ENCODE data around the gene AVL9. TPM values are rescaled to one million over a fixed set of nuclear protein-coding genes. Genes with fewer than 3 reads are reported as not detected.

Gene AVL9
- total and polyA plus RNA-seq, 2 of the 13 experiments (the other 11 are each of a cell fraction or from before 2014, with no cell fraction given), result 29.9 to 48.0 TPM

GRCh38 chr7:32522746-32523530 is 27.6 kb downstream of the AVL9 start (continued):
- TF ChIP-seq ZNF318 (CRISPR knock-in tag; IDR thresholded peaks at IDR 0.05) (no peak), ZNF576 (CRISPR knock-in tag; IDR thresholded peaks at IDR 0.05) (no peak)

- peaks cover 2% of the 10 kb centered on the region; the same call in 1 of the 2 replicates for H4K20me1 ChIP-seq (ENCODE audit: insufficient read depth, low read length)
- H3K27me3 ChIP-seq (ENCODE audit: control insufficient read depth in 1 of 2, insufficient read depth in 2 of 2, low read length in 2 of 2), result no peaks in the 10 kb centered on the region
- in situ Hi-C loops (cut with HindIII; ENCODE audit: extremely low pct_ligation_motif_present, low pct_unique_long_range_greater_than_20kb) (no loop called here), intact Hi-C loops (cut with micrococcal nuclease; ENCODE audit: unreplicated experiment) (no loop called here)
- no peak for TF ChIP-seq PTBP1 (IDR thresholded peaks at IDR 0.05; ENCODE audit: low read depth, low read length, poor library complexity, severe bottlenecking)
- no peak for TF ChIP-seq NR2F2 (IDR thresholded peaks at IDR 0.05; ENCODE audit: borderline replicate concordance, low read depth)
- TF ChIP-seq MBD4 (IDR thresholded peaks at IDR 0.05; ENCODE audit: borderline replicate concordance, low read length), result no peak
- no peak for TF ChIP-seq ZNF251 (CRISPR knock-in tag; IDR thresholded peaks at IDR 0.05)
- no peak for TF ChIP-seq ZNF333 (CRISPR knock-in tag; IDR thresholded peaks at IDR 0.05; ENCODE audit: borderline replicate concordance)
- TF ChIP-seq ERF (CRISPR knock-in tag; IDR thresholded peaks at IDR 0.05), result no peak
- TF ChIP-seq SP1 (IDR thresholded peaks at IDR 0.05), result no peak
- no peak for TF ChIP-seq SP1 (CRISPR knock-in tag; IDR thresholded peaks at IDR 0.05)
- no peak for TF ChIP-seq FOXP4 (CRISPR knock-in tag; IDR thresholded peaks at IDR 0.05)
- H3K9ac ChIP-seq (ENCODE audit: insufficient read depth, low read depth, low read length), result no peak overlapping the region
- H3K79me2 ChIP-seq (ENCODE audit: insufficient read depth, low read length), result peaks cover 35% of the 10 kb centered on the region
- CTCF ChIA-PET (ENCODE audit: low intra/inter-chr PET ratio, low total read pairs), result no interaction called here
- ATAC-seq, result no peak
- no peak overlapping the region for H3K4me2 ChIP-seq (ENCODE audit: low read depth, low read length)
- H3K9me3 ChIP-seq (ENCODE audit: low read length), result peaks cover 14% of the 10 kb centered on the region
- DNase-seq (ENCODE audit: low spot score), result no peak
- H3K4me1 ChIP-seq (ENCODE audit: insufficient read depth, low read length), result no peaks in the 10 kb centered on the region
- H3K4me3 ChIP-seq (replicated peaks in 1 of 3; ENCODE audit: insufficient read depth in 1 of 3, low read depth in 2 of 3, low read length in 3 of 3), result no peak overlapping the region
- no peak overlapping the region for H3K27ac ChIP-seq (ENCODE audit: extremely low read length, insufficient read depth, low read length)
- no TSS peak for BruUV-seq (replicated peaks)
- peaks cover 2 to 3% of the 10 kb centered on the region in 2 experiments; a peak in 3 of 5 replicates for H3K36me3 ChIP-seq (replicated peaks in 1 of 2; ENCODE audit: control insufficient read depth in 1 of 2, insufficient read depth in 2 of 2, low read length in 2 of 2)
- no peak for FAIRE-seq
- no peak overlapping the region for H2AFZ ChIP-seq (ENCODE audit: low read length)
- POLR2A ChIA-PET, result no interaction called here
Observed at GRCh38 chr7:32524631-32525030, 29.3 kb downstream of the AVL9 start.

Data from HepG2 (cell line).